PC-9 (cell line): Measurements from ENCODE around the gene DNASE2. TPM values are rescaled to one million over a fixed set of nuclear protein-coding genes. Genes with fewer than 3 reads are reported as not detected.

Source experiments
- BruUV-seq: library from RNA; stranded (reverse); fragments of 400-500 nt; replicated peaks from 2 replicates; lab custom pipeline; 2021; lab: Mats Ljungman, UMichigan
- CTCF ChIA-PET: fragments of 300-600 bp; sonication (Branson Sonifier 250); formaldehyde crosslinking; loops from one replicate; lab custom pipeline; 2022; ENCODE audit warnings: antibody characterized with exemption; lab: Charles Lee
- POLR2A ChIA-PET: fragments of 300-600 bp; sonication (Branson Sonifier 250); formaldehyde crosslinking; loops from one replicate; lab custom pipeline; 2022; ENCODE audit warnings: antibody characterized with exemption; ENCODE audit not compliant: unreplicated experiment; lab: Charles Lee
- DNase-seq, 2 experiments: peaks; one replicate each; pipeline versions ENCODE4 v3.0.0 to v3.0.0-alpha.2; 2015 to 2022; ENCODE audit warnings: mixed read lengths in 1 of 2
- H2AFZ ChIP-seq: fragments of 200-600 bp; sonication (generic); 2 replicates; pipeline ENCODE4 v1.8.1; 2017; ENCODE audit warnings: antibody characterized with exemption
- H3F3A ChIP-seq: fragments of 200-600 bp; sonication (generic); 2 replicates; pipeline ENCODE4 v1.8.1; 2017; ENCODE audit warnings: antibody characterized with exemption, mild to moderate bottlenecking, low read depth; ENCODE audit not compliant: insufficient read depth
- H3K27ac ChIP-seq: fragments of 200-600 bp; sonication (generic); 2 replicates; pipeline ENCODE4 v1.6.1; 2016; ENCODE audit warnings: mixed run types
- H3K27me3 ChIP-seq: fragments of 200-600 bp; sonication (generic); 2 replicates; pipeline ENCODE4 v1.6.1; 2016; ENCODE audit warnings: low read depth, mixed run types; ENCODE audit not compliant: insufficient read depth
- H3K36me3 ChIP-seq: fragments of 200-600 bp; sonication (generic); 2 replicates; pipeline ENCODE4 v1.6.1; 2016; ENCODE audit warnings: low read depth, mixed run types
- H3K4me1 ChIP-seq: fragments of 200-600 bp; sonication (generic); replicated peaks from 2 replicates; pipeline ENCODE4 v1.6.1; 2016; ENCODE audit warnings: mixed run types; ENCODE audit not compliant: insufficient read depth
- H3K4me2 ChIP-seq: fragments of 200-600 bp; sonication (generic); 2 replicates; pipeline ENCODE4 v1.6.1; 2017; ENCODE audit warnings: mixed run types
- H3K4me3 ChIP-seq: fragments of 200-600 bp; sonication (generic); 2 replicates; pipeline ENCODE4 v1.6.1; 2016; ENCODE audit warnings: mixed run types
- H3K79me2 ChIP-seq: fragments of 200-600 bp; sonication (generic); 2 replicates; pipeline ENCODE4 v1.6.1; 2017; ENCODE audit warnings: low read depth, mixed run types
- H3K9me2 ChIP-seq: fragments of 200-600 bp; sonication (generic); 2 replicates; pipeline ENCODE4 v1.8.1; 2017; ENCODE audit warnings: mild to moderate bottlenecking; ENCODE audit not compliant: insufficient read depth
- H3K9me3 ChIP-seq: fragments of 200-600 bp; sonication (generic); 2 replicates; pipeline ENCODE4 v1.8.1; 2016; ENCODE audit warnings: low read depth; ENCODE audit not compliant: insufficient read depth
- H4K20me1 ChIP-seq: fragments of 200-600 bp; sonication (generic); 2 replicates; pipeline ENCODE4 v1.8.1; 2017; ENCODE audit not compliant: insufficient read depth
- EZH2 ChIP-seq: fragments of 200-600 bp; sonication (generic); IDR thresholded peaks from 2 replicates; pipeline ENCODE4 v1.8.0; 2017; ENCODE audit warnings: antibody characterized with exemption, low read depth
- intact Hi-C: fragments of 100-400 bp; cut with micrococcal nuclease; formaldehyde crosslinking; loops from one replicate; pipeline ENCODE4 v1.10.0; 2022; ENCODE audit not compliant: unreplicated experiment
- total RNA-seq: library from RNA; stranded (reverse); gene quantifications from 2 replicates; pipeline ENCODE4 v1.2.3, GENCODE V29; 2021
- TF ChIP-seq, protein P1 (sequence below): fragments of 200-600 bp; sonication (generic); conservative IDR thresholded peaks from 2 replicates; pipeline ENCODE4 v1.6.1; 2017; ENCODE audit warnings: mixed run types, antibody characterized with exemption, mild to moderate bottlenecking, moderate library complexity

Gene DNASE2
- total RNA-seq, 1 experiment from 2014 or later: 68.4 TPM

DNA sequence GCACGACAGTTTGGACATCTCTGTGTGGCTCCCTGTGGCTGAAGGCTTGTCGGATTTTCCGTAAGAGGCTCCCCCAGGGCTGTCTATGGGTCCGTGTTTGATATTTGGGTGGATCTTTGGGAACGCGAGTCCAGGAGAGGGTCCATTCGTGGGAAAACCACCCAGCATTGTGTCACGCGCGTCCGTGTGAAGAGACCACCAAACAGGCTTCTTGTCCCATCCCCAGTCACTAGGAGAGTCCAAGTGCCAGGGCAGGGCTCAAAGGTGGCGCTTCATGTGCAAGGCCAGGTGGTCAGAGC, 3.3 kb upstream of the DNASE2 start:
- peaks cover 14% of the 10 kb centered on the region for H3K4me1 ChIP-seq
- H3K4me2 ChIP-seq: peak overlapping the region; percentile 84
- ChIA-PET POLR2A (interaction anchor here (0.6 to 1.0 kb wide), 4 partner anchors 62 to 744 kb away, joined by 3 to 5 read pairs (median 4); partner anchors contain the start of gene ZNF20), CTCF (interaction anchor here (0.6 to 1.0 kb wide), 4 partner anchors 81 to 216 kb away, joined by 3 to 5 read pairs (median 4); no protein-coding TSS in a partner anchor)
- DNase-seq: peak in 1 of 2 experiments; percentile 28
- no peaks in the 10 kb centered on the region for H3K27me3 ChIP-seq
- TF ChIP-seq EZH2: no peak
- TF ChIP-seq, protein P1, sequence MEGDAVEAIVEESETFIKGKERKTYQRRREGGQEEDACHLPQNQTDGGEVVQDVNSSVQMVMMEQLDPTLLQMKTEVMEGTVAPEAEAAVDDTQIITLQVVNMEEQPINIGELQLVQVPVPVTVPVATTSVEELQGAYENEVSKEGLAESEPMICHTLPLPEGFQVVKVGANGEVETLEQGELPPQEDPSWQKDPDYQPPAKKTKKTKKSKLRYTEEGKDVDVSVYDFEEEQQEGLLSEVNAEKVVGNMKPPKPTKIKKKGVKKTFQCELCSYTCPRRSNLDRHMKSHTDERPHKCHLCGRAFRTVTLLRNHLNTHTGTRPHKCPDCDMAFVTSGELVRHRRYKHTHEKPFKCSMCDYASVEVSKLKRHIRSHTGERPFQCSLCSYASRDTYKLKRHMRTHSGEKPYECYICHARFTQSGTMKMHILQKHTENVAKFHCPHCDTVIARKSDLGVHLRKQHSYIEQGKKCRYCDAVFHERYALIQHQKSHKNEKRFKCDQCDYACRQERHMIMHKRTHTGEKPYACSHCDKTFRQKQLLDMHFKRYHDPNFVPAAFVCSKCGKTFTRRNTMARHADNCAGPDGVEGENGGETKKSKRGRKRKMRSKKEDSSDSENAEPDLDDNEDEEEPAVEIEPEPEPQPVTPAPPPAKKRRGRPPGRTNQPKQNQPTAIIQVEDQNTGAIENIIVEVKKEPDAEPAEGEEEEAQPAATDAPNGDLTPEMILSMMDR: no peak
- intact Hi-C loops: loop anchor here (2.0 kb wide), 1 partner anchor 80 kb away; no protein-coding TSS in a partner anchor
- H3K79me2 ChIP-seq: peaks cover 10% of the 10 kb centered on the region; the same call in 1 of the 2 replicates
- H2AFZ ChIP-seq: no peak overlapping the region; the same call in 1 of the 2 replicates
- H3K36me3 ChIP-seq: no peaks in the 10 kb centered on the region
- H3K4me3 ChIP-seq: peak overlapping the region; percentile 65; the same call in 1 of the 2 replicates
- peaks cover 11% of the 10 kb centered on the region; the same call in 1 of the 2 replicates for H3K9me3 ChIP-seq
- H3K9me2 ChIP-seq: no peaks in the 10 kb centered on the region
- H4K20me1 ChIP-seq: no peaks in the 10 kb centered on the region
- H3K27ac ChIP-seq: no peak overlapping the region
- H3F3A ChIP-seq: peaks cover 19% of the 10 kb centered on the region; the same call in 1 of the 2 replicates
- TSS peak; percentile 11 for BruUV-seq

DNA sequence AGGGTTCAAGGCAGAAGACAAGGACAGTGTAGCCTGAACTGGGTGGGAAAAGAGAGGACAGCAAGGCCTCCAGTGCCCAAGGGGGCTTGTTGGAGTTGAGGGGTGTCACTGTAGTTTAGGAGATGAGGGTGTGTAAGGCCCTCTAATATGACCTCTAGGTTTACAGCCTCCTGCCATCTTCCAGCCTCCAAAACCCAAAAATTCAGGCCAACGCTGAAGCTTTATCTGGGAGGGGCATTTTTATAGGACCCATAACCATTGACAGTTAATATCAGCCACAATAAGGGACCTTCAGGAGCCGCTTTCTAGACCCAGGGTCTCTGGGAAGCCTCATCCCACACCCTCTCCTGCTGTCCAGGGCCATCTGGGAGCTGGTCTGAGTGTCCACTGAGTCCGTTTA, 3.0 kb upstream of the DNASE2 start:
- Histone ChIP-seq H3K79me2 (peaks cover 10% of the 10 kb centered on the region; the same call in 1 of the 2 replicates), H3K9me3 (peaks cover 11% of the 10 kb centered on the region; the same call in 1 of the 2 replicates), H3F3A (peaks cover 19% of the 10 kb centered on the region; the same call in 1 of the 2 replicates), H3K36me3 (no peaks in the 10 kb centered on the region), H3K27ac (no peak overlapping the region), H3K9me2 (no peaks in the 10 kb centered on the region), H3K4me1 (peaks cover 14% of the 10 kb centered on the region), H3K4me2 (no peak overlapping the region), H3K27me3 (no peaks in the 10 kb centered on the region), H4K20me1 (no peaks in the 10 kb centered on the region), H2AFZ (no peak overlapping the region), H3K4me3 (no peak overlapping the region)
- ChIA-PET POLR2A (no interaction called here), CTCF (interaction anchor here (0.5 kb wide), 1 partner anchor 93 kb away, joined by 5 read pairs; no protein-coding TSS in a partner anchor)
- intact Hi-C loops: loop anchor here (2.0 kb wide), 1 partner anchor 81 kb away; no protein-coding TSS in a partner anchor
- no TSS peak for BruUV-seq
- TF ChIP-seq, protein P1: no peak
- TF ChIP-seq EZH2: no peak
- DNase-seq: no peak

DNA sequence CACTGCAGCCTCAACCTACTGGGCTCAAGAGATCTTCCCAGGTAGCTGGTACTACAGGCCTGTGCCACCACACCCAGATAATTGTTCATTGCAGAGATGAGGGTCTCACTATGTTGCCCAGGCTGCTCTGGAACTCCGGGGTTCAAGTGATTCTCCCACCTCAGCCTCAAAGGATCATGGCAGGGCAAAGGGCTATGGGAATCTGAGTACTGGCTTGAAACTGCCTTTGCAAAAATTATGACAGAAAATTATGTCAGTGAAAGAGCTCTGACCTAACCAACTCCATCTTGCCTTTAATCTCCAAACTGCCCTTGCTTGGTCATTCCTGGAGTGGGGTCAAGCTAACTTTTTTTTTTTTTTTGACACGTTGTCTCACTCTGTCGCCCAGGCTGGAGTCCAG, 1.3 kb upstream of the DNASE2 start:
- DNase-seq: peak in 1 of 2 experiments; percentile 15
- H3K4me2 ChIP-seq: no peak overlapping the region
- peaks cover 19% of the 10 kb centered on the region; the same call in 1 of the 2 replicates for H3F3A ChIP-seq
- CTCF ChIA-PET: no interaction called here
- H3K9me2 ChIP-seq: no peaks in the 10 kb centered on the region
- POLR2A ChIA-PET: interaction anchor here (0.7 kb wide), 2 partner anchors 36 to 238 kb away, joined by 4 to 6 read pairs; partner anchors contain the start of gene SYCE2
- intact Hi-C loops: no loop called here
- H3K27me3 ChIP-seq: no peaks in the 10 kb centered on the region
- H3K36me3 ChIP-seq: no peaks in the 10 kb centered on the region
- peaks cover 11% of the 10 kb centered on the region; the same call in 1 of the 2 replicates for H3K9me3 ChIP-seq
- no peak overlapping the region for H3K27ac ChIP-seq
- peaks cover 14% of the 10 kb centered on the region for H3K4me1 ChIP-seq
- TF ChIP-seq EZH2: no peak
- TF ChIP-seq, protein P1: no peak
- H3K79me2 ChIP-seq: peaks cover 10% of the 10 kb centered on the region; the same call in 1 of the 2 replicates
- H4K20me1 ChIP-seq: no peaks in the 10 kb centered on the region
- H2AFZ ChIP-seq: no peak overlapping the region
- BruUV-seq: no TSS peak
- H3K4me3 ChIP-seq: no peak overlapping the region
